Activated naive CD4-positive, alpha-beta T cell treated with Interleukin-2 at 50 U/mL for 16 hours (primary cell): ENCODE data around the gene TEX44.
"Not testable (repeated sequence)": the region's sequence is repeated elsewhere in the genome, so short reads cannot be mapped to it uniquely, and the experiment has no call there.

Source experiments
- DNase-seq: peaks from one replicate; pipeline ENCODE4 v3.0.0-alpha.2; 2020

The TEX44 gene

DNA sequence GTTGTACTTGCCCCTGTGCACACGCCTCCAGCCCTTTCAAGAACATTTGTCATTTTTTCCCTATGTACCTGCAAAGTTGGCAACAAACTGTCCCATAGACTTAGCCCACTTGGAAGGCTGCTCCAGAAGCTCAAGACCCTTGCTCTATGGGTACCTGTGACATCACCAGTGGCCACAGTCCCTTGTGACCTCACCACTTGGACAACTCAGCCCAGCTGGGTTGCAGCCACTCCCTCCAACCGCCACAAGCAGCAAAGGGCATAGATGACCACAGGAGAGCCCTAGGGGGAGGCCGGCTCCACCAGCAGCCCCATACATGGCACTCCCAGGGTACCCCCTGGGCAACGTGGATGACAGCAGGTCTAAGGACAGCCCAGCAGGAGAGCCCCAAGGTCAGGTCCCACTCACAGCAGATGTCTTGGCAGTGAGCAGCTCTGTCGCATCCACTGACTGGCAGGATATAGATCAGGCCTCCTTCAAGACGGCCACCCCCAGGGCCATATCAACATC is at the start of gene TEX44:
Gene TEX44, plus strand, starts transcription at position 229 of the 510 bp plus-strand sequence. Its CDS starts 88 bp downstream, at position 317.
- DNase-seq = no peak

DNA sequence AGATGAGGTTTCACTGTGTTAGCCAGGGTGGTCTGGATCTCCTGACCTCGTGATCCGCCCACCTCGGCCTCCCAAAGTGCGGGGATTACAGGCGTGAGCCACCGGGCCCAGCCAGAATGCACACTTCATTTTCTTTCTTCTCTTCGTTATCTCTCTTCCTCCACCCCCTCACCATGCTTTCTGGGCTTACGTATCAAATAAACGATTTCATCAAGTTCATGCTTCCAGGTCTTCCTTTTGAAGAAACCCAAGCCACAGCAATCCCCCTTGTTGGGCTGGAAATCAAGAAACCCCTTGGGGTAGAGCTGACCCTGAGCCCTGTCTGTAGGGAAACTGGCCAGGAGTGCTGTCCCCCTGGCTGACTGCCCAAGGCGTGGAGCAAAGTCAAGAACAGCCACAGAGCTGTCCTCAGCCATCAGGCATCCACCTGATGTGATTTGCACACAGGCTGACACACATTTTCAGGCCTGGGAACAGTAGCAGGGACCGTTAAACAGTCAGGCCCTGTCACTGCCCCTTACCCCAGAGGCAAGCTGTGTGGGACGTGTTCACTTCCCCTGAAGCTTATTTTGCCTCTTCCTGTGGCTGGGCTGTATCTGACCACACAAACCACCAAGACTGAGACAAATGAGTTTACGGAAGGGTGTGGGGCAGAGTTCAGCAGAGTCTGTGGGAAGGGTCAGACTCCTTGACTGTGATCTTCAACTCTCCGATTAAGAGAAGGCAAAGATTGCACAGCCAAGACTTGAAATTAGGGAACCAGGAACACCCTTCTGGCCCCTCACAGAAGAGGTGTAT is 47.4 kb upstream of the TEX44 start:
- DNase-seq = peak; percentile 63

DNA sequence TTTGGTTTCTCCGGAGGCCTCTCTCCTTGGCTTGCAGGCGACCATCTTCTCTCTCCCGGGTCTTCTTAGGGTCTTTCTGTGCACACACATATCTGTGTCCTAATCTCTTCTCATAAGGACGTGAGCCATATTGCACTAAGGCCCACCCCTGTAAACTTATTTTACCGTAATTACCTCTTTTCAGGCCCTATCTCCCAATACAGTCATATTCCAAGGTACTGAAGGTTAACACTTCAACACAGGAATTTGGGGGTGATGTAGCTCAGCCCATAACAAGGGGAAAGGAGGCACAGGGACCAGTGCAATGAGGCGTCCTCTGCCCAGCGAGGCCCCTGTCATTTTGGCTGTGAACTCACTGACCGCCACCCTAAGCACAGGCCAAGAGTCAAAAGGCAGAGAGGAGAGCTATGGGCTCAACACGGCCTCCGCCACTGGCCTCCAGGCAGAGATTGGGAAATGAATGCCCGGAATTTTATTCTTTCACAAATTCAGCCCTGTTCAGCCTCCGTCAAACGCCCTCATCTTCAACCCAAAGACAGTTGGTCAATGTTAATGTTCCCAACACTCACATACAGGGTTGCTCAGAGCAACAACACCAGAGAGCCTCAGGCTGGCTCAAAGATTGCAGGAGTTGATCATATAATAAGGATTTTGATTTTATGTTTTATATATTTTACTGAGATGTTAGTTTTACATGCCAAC is 46.5 kb upstream of the TEX44 start:
- no peak for DNase-seq

DNA sequence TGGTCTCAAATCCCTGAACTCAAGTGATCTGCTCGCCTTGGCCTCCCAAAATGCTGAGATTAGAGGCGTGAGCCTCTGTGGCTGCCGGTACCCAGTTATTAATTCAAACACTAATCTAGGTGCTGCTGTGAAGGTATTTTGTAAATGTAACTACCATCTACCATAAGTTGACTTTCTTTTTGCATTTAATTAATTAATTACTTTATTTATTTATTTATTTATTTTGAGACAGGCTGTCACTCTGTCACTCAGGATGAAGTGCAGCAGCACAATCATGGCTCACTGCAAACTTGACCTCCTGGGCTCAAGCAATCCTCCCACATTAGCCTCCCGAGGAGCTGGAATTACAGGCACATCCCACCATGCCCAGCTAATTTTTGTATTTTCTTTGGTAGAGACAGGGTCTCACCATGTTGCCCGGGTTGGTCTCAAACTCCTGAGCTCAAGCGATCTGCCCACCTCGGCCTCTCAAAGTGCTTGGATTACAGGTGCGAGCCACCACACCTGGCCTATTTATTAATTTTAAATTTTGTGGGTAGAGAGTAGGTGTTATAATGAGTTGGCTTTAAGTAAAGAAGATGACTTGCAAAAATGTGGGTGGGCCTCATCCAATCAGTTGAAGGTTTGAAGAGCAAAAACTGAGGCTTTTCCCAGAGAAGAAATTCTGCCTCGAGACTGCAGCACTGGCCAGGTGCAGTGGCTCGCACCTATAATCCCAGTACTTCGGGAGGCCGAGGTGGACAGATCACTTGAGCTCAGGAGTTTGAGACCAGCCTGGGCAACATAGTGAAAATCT is 45.2 kb upstream of the TEX44 start:
- no peak for DNase-seq

DNA sequence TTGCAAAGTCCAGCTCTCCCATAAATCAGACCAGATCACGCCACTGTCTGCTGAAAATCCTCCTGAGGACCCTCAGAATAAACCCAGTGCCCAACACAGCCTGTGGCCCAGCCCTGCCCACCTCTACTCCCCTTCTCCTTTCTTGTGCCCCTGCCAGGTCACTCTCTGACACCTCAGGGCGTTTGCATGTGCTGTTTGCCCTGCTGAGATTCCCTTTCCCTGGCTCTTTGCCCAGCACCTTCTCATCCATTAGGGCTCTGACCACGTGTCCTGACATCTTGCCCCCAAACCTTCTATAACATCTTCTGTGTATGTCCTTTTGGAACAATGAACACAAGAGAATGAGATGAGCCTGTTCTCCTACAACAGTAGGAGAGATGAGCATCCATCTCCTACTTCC is 43.9 kb upstream of the TEX44 start:
- no peak for DNase-seq

DNA sequence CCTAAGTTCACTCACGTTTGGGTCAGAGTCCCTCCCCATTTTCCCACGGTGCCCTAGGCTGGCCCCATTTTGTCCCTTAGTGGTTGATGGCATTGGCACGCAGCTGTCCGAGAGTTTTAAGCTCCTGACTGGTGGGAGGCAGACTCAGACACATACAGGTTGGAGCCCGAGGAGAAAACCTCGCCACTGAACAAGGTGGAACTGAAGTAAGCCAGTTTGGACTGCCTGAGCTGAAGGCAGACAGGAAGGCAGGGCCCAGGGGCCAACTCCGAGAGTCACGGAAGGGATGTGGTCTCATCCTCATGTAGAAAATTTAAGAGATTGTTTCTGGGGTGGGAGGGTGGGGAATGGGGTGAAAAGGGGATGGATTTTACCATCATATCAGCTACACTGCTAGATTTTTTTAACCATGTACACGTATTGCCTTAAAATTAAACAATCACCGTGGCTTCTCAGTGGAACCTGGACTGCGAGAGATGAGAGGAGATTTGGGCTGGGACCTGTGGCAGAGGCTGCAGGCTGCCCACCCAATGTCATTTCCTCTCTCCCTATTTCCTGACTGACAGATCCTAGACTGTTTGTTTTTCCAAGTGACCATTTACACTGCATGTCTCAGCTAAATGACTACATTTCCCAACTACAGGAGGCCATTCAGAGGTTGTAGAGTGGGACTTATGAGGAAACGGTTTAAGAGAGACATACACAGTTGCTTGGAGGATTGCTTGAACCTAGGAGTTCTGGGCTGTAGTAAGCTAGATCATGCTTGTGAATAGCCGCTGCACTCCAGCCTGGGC is 43.0 kb upstream of the TEX44 start:
- DNase-seq = no peak

DNA sequence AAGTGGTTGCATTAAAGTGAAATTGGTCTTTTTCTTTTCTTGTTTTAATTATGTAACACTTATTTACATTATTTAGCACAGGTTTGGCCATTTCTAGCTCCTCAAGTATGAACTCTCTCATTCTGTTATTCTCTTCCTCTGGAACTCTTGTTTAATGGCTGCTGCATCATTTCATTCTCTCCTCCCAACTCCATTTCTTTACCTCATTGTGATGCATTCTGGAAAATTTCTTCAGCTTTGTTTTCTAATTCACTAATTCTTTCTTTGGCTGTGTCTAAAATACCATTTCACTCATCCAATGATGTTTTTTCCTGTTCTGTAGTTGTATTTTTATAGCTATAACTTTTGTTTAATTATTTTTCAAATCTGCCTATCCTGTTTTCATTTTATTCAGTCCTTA is 39.9 kb upstream of the TEX44 start:
- DNase-seq = no peak

DNA sequence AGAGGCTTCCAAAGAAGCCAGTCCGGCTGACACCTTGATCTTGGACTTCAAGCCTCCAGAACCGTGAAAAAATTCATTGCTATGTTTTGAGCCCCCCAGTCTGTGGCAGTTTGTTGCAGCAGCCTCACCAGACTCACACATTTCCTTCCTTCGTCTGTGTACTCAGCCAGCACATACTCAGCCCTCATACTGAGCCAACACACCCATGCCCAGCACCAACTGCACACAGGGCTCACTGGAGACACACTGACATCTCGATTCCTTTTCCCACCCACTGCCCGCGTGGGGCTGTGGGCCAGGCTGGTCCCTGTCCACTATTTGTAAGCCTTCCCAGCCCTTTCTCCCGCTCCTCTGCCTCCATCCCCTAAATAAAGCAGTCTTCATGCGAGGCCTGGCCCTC is 38.3 kb upstream of the TEX44 start:
- no peak for DNase-seq

DNA sequence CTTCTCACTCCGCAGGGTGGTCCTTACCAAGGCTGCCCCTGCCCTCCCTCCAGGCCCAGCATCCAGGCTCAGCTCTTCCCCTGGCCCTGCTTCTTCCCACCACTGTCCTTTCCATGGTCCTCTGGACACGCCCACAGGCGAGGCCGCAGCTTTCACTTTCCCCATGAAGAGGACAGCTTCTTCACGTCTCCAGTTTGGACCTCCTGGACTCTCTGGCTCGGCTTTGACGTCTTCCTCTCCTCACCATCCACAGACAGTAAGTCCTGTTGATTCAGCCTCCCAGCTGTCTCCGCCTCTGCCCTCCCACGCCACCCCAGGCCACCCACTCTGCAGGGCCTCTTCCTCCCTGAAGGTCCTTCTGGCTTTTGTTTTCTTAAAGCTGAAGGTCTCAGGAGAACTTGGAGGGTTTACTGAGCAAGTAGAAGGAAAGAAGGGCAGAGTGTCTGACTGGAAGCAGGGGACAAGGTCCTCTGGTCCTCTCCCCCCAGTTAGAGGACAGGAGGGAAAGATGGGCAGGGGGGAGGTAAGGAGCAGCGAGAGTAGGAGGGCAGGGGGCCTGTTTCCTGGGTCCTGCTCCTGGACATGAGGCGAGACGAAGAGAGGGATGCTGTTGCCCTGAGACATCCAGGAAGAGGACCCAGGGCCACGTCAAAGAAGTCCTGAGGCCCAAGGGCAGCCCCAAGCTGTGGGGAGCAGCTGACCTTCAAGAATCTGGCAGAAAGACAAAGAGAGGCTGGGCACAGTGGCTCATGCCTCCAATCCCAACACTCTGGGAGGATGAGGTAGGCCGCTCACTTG is 37.7 kb upstream of the TEX44 start:
- no peak for DNase-seq

DNA sequence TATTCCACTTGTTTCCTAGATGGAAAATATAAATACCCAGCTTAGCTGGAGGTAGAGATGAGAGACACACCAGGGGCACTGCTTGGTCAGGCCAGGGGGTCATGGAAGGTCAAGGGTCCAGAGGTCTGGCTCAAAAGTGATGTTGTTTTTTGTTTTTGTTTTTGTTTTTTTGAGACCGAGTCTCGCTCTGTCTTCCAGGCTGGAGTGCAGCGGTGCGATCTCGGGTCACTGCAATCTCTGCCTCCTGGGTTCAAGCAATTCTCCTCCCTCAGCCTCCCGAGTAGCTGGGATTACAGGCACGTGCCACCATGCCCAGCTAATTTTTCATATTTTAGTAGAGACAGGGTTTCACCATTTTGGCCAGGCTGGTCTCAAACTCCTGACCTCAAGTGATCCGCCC is 36.2 kb upstream of the TEX44 start:
- not testable (repeated sequence) for DNase-seq

DNA sequence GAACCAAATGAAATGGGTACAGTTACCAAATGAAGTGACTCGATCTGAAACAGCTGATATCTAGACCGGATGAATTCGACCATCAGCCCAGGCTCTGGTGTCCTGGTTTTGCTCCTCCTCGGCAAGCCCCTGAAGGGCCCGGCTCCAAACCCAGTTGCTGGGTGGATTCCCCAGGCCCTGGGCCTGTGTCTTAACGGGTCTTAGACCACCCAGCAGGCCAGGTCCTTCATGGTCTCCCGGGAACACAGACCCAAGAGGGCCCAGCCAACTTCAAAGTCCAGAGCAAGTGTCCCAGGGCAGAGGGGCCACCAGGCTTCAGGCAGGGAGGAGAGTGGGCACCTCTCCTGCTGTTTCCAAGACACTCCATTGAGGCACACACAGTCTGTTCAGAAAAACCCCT is 35.7 kb upstream of the TEX44 start:
- no peak for DNase-seq

DNA sequence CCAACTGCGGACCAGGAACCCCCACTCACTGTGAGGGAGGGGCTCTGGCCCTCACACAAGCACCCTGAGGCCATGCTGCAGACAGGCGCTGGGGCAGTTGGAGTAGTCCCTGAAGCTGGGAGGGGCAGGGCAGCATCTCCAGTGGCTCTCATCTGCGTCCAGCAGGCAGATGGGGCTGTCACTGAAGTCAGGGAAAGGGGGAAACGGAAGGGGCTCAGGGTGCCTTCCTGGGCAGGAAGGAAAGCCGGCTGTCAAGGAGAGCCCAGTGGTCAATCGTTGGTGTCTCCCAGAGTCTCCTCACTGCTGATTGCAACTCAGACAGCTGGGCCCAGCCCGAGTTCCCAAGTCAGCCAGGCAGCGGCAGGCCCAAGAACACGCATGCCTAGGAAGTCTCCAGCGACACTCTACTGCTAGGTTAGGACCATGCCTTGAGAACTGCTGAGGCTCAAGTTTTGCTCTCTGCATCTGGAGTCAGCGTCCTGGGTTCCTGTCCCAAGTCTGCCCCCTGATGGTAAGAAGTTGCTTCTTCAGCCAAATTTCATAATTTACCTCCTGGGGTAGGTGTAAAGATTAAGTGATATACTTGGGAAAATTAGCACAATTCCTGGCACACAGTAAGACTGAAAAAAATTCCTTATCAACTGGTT is 35.0 kb upstream of the TEX44 start:
- peak; percentile 57 for DNase-seq

DNA sequence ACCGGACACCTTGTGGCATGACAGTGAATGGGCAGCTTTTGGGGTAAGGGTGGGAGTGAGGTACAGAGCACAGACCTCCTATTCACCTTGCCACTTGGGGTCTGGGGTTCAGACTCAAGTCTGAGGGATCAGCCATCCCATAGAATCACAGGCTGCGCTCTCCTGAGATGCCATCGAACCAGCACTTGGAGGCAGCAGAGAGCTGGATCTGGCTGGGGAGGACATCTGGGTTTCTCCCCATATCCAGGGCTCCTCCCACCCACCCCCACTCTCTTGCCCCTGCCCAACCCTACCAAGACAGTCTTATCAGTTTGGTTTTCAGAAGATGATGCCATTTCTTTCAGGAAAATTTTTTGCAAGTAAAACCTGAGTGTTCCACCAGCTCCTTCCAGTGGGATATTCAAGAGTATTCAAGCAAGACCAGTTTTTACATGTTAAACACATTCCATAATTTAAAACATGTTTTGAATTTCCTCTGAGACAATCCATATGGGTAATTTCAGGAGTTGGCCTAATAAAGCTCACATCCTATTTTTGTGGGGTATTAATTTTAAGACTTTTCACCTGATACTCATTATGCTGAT is 29.2 kb upstream of the TEX44 start:
- peak; percentile 22 for DNase-seq

DNA sequence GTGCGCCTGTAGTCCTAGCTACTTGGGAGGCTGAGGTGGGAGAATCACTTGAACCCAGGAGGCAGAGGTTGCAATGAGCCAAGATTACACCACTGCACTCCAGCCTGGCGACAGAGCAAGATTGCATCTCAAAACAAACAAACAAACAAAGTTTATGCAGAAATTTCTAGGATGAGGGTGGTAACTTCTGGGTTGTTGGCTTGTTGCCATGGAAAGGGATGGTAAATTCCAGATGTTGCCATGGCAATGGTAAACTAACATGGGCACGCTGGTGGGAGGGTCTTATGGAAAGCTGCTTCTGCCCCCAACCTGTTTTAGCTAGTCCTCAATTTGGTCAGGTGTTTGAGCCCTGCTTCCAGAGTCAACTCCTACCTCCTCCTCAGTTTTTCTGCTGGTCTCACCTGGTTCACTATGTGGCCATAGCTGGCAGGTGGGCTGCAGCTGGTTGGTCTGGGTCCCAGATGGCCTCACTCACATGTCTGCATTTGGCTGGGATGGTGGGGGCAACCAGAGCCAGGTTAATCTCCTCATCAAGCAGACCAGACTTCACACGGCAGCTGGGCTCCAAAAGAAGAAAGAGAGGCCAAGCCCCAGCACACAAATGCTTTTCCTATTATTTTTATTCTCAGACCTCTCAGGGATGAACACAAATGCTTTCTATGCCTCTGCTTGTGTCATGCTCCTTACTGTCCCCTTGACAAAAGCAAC is 26.6 kb upstream of the TEX44 start:
- no peak for DNase-seq

DNA sequence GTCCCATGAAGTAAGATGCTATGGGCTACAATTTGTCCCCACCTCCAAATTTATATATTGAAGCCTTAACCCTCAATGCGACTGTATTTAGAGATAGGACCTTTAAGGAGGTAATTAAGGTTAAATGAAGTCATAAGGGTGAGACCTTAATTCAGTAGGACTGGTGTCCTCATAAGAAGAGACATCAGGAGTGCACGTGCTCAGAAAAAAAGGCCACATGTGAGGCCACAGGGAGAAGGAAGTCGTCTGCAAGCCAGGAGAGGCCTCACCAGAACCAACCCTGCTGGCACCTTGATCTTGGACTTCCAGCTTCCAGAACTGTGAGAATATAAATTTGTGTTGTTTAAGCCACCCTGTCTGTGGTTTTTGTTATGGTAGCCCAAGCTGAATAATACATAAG is 25.5 kb upstream of the TEX44 start:
- no peak for DNase-seq

DNA sequence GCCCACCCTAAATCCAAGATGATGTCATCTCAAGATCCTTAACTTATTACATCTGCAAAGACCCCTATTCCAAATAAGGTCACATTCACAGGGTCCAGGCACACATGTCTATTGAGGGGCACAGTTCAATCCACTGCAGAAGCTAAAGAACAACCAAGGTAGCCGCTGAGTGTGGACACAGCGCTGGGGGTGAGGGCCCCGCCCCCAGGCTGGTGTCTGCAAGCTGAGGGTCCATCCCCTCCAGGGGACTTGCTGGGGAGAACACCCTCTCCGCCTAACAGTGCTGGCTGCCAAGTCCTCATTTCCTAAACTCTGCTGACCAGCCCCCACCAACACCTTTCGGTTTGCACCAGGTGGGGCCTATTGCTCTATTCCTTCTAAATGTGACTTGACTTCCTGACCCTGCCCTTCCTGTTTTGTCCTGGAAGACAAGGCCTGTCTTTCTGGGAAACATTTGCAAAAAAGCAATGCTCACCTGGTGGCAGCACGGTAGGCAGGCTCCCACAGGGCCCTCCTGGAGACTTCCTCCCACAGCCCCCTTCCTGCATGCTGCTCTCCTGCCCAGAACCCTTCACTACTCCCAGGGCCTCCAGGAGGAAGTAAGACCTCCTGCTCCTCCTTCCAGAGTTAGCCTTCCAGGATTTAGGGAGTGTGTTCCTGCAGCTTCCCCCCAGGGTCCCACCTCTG is 24.4 kb upstream of the TEX44 start:
- DNase-seq = no peak

DNA sequence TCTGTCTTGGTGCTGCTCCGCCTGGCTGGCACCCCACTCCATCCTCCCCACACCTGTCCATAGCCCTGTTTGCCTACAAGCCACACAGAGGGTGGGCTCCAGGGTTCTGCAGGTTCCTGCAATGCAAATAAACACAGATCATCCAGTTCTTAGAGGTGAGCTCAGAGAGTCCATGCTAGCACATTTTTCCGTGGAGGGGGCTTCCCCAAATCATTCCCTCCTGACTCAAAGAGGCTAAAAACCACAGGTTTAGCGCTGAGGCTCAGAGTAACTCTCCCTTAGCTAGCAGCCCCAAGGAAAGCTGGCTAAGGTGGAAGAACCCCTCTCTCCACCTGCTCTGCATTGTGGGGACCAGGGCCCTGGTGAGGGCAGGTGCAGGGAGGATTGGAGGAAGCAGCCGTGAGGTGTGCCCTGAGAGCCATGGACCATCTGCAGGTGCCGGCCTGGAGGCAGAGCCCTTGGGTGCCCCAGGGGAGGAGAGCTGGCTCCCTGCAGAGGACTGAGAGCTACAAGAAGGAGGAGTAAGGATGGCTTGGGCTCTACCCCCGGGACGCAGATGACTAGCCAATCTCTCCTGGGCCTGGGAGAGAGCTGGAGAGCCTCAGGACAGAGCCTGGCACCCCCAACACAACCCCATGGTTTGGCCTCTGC is 23.8 kb upstream of the TEX44 start:
- no peak for DNase-seq

DNA sequence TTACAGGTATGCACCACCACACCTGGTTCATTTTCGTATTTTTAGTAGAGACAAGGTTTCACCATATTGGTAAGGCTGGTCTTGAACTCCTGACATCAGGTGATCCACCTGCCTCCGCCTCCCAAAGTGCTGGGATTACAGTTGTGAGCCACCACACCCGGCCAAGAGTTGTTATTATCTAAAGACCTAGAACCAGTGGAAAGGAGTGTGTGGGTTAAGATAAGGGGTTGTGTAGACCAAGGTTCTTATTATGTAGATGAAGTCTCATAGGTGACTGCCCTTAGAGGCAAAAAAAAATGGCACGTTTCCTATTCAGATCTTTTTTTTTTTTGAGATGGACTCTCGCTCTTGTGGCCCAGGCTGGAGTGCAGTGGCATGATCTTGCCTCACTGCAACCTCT is 21.7 kb upstream of the TEX44 start:
- not testable (repeated sequence) for DNase-seq

DNA sequence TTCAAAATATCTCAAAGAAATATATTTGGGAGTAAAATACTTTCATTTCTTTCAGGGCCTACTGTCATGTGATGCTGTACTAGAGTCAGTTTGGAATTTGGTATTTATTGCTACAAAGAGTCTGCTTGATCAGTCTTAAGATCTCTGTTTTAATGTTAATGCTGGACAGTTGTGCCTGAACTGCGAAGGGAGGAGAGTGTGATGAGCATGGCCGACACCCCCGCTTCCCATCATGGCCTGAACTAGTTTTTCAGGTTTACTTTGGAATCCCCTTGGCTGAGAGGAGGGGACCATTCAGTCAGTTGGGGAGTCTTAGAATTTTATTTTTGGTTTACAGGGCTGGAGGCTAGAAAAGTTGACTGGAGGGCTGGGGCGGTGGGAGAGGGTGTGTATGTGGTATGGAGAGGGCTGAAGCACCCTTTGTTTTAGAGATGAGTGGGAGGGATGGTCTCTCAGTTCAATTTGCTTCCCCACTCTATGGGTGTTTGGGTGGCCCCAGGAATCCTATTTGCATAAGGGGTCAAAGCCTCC is 20.9 kb upstream of the TEX44 start:
- DNase-seq = no peak
